ENCODE data around the gene GNB3. TPM values are rescaled to one million over a fixed set of nuclear protein-coding genes. Genes with fewer than 3 reads are reported as not detected.
A peak's percentile ranks its signal among the peaks of the same experiment; 100 is the strongest.

The GNB3 gene
- total RNA-seq, 1 experiment from 2014 or later: 0.21 TPM

- no TSS peak for BruUV-seq (replicated peaks)
- H3K27ac ChIP-seq (ENCODE audit: low read length): peak overlapping the region; percentile 63; the same call in 1 of the 2 replicates
- in situ Hi-C loops (cut with HindIII; ENCODE audit: low pct_unique_long_range_greater_than_20kb, low sequenced_read_pairs): no loop called here
- intact Hi-C loops (cut with micrococcal nuclease; ENCODE audit: unreplicated experiment): loop anchor here (5.0 kb wide), 1 partner anchor 77 kb away; the partner anchor contains the start of gene MLF2
- TF ChIP-seq POLR2AphosphoS5 (IDR thresholded peaks at IDR 0.05; ENCODE audit: low read depth, low read length): no peak
- no peak for TF ChIP-seq TCF7L2 (IDR thresholded peaks at IDR 0.05; ENCODE audit: low read depth, low read length)
- TF ChIP-seq SIN3A (IDR thresholded peaks at IDR 0.05; ENCODE audit: borderline replicate concordance, insufficient read depth, low read depth, low read length): no peak
- TF ChIP-seq, protein P1, sequence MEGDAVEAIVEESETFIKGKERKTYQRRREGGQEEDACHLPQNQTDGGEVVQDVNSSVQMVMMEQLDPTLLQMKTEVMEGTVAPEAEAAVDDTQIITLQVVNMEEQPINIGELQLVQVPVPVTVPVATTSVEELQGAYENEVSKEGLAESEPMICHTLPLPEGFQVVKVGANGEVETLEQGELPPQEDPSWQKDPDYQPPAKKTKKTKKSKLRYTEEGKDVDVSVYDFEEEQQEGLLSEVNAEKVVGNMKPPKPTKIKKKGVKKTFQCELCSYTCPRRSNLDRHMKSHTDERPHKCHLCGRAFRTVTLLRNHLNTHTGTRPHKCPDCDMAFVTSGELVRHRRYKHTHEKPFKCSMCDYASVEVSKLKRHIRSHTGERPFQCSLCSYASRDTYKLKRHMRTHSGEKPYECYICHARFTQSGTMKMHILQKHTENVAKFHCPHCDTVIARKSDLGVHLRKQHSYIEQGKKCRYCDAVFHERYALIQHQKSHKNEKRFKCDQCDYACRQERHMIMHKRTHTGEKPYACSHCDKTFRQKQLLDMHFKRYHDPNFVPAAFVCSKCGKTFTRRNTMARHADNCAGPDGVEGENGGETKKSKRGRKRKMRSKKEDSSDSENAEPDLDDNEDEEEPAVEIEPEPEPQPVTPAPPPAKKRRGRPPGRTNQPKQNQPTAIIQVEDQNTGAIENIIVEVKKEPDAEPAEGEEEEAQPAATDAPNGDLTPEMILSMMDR (IDR thresholded peaks at IDR 0.05): 0 out of 2 replicates have a peak, but pooled peaks have one; percentile 7
- TF ChIP-seq, protein P2, sequence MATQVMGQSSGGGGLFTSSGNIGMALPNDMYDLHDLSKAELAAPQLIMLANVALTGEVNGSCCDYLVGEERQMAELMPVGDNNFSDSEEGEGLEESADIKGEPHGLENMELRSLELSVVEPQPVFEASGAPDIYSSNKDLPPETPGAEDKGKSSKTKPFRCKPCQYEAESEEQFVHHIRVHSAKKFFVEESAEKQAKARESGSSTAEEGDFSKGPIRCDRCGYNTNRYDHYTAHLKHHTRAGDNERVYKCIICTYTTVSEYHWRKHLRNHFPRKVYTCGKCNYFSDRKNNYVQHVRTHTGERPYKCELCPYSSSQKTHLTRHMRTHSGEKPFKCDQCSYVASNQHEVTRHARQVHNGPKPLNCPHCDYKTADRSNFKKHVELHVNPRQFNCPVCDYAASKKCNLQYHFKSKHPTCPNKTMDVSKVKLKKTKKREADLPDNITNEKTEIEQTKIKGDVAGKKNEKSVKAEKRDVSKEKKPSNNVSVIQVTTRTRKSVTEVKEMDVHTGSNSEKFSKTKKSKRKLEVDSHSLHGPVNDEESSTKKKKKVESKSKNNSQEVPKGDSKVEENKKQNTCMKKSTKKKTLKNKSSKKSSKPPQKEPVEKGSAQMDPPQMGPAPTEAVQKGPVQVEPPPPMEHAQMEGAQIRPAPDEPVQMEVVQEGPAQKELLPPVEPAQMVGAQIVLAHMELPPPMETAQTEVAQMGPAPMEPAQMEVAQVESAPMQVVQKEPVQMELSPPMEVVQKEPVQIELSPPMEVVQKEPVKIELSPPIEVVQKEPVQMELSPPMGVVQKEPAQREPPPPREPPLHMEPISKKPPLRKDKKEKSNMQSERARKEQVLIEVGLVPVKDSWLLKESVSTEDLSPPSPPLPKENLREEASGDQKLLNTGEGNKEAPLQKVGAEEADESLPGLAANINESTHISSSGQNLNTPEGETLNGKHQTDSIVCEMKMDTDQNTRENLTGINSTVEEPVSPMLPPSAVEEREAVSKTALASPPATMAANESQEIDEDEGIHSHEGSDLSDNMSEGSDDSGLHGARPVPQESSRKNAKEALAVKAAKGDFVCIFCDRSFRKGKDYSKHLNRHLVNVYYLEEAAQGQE (IDR thresholded peaks at IDR 0.05; ENCODE audit: insufficient read depth in 1 of 2, low read depth in 2 of 2, low read length in 1 of 2): no peak
- ChIA-PET CTCF (interaction anchor here (0.6 kb wide), 1 partner anchor 118 kb away, joined by 5 read pairs; no protein-coding TSS in a partner anchor), POLR2A (no interaction called here)
- ATAC-seq (peak; percentile 20; the same call in 1 of the 2 replicates), DNase-seq (ENCODE audit: low read depth, low spot score) (no peak)
- peaks cover 10% of the 10 kb centered on the region; the same call in 1 of the 2 replicates for H3K4me1 ChIP-seq (ENCODE audit: control insufficient read depth, insufficient read depth, low read length)
- no peaks in the 10 kb centered on the region for H3K36me3 ChIP-seq (ENCODE audit: control insufficient read depth, insufficient read depth, low read length)
- H3K27me3 ChIP-seq (ENCODE audit: control insufficient read depth, insufficient read depth, low read length): no peaks in the 10 kb centered on the region
- H3K4me3 ChIP-seq (ENCODE audit: low read depth in 2 of 2, low read length in 2 of 2): peak overlapping the region; percentile 65 to 67
- H3K9me3 ChIP-seq (ENCODE audit: control insufficient read depth, insufficient read depth, low read depth, low read length): no peaks in the 10 kb centered on the region
These were observed 11.0 kb upstream of the GNB3 start for GRCh38 chr12:6829536-6830220.

DNA sequence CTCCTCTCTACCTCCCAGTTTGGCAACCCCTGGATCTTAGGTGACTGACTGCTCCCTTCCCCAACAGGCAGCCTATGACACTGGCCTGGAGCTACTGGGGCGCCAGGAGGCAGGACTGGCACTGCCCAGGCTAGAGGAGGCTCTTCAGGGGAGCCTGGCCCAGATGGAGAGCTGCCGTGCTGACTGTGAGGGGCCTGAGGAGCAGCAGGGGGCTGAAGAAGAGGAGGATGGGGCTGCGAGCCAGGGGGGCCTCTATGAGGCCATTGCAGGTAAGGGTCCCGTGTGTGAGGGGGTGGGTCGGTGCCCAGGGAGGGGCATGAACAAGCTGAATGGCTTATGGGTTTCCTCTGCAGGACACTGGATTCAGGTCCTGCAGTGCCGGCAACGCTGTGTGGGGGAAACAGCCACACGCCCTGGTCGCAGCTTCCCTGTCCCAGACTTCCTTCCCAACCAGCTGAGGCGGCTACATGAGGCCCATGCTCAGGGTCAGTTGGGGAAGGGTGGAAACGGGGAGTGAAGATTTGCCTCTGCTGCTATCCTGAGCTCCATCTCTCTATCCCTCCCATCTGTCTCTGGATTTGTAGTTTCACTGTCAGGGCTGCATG is 10.3 kb upstream of the GNB3 start:
- Histone ChIP-seq H3K4me1 (ENCODE audit: control insufficient read depth, insufficient read depth, low read length) (peaks cover 4% of the 10 kb centered on the region; the same call in 1 of the 2 replicates), H3K4me3 (ENCODE audit: low read depth in 2 of 2, low read length in 2 of 2) (no peak overlapping the region), H3K9me3 (ENCODE audit: control insufficient read depth, insufficient read depth, low read depth, low read length) (no peaks in the 10 kb centered on the region), H3K36me3 (ENCODE audit: control insufficient read depth, insufficient read depth, low read length) (no peaks in the 10 kb centered on the region), H3K27ac (ENCODE audit: low read length) (no peak overlapping the region), H3K27me3 (ENCODE audit: control insufficient read depth, insufficient read depth, low read length) (no peaks in the 10 kb centered on the region)
- POLR2A ChIA-PET: no interaction called here
- TF ChIP-seq, protein P2 (IDR thresholded peaks at IDR 0.05; ENCODE audit: insufficient read depth in 1 of 2, low read depth in 2 of 2, low read length in 1 of 2): no peak
- TF ChIP-seq, protein P1 (IDR thresholded peaks at IDR 0.05): no peak
- no peak for TF ChIP-seq TCF7L2 (IDR thresholded peaks at IDR 0.05; ENCODE audit: low read depth, low read length)
- TF ChIP-seq POLR2AphosphoS5 (IDR thresholded peaks at IDR 0.05; ENCODE audit: low read depth, low read length): no peak
- no peak for TF ChIP-seq SIN3A (IDR thresholded peaks at IDR 0.05; ENCODE audit: borderline replicate concordance, insufficient read depth, low read depth, low read length)
- intact Hi-C loops (cut with micrococcal nuclease; ENCODE audit: unreplicated experiment): no loop called here
- DNase-seq (ENCODE audit: low read depth, low spot score) (no peak), ATAC-seq (no peak)
- CTCF ChIA-PET: no interaction called here
- no TSS peak for BruUV-seq (replicated peaks)
- in situ Hi-C loops (cut with HindIII; ENCODE audit: low pct_unique_long_range_greater_than_20kb, low sequenced_read_pairs): no loop called here
